CD14-positive monocyte (primary cell): ENCODE measurements around the gene GDPD4. TPM values are rescaled to one million over a fixed set of nuclear protein-coding genes. Genes with fewer than 3 reads are reported as not detected.

Experiments
- DNase-seq, 3 donors: peaks; one replicate each; pipeline ENCODE4 v3.0.0-alpha.2; 2011 to 2022
- H2AFZ ChIP-seq: 2 replicates; pipeline ENCODE4 v1.6.0; 2012; ENCODE audit warnings: mild to moderate bottlenecking, low read depth, low read length, inconsistent platforms; ENCODE audit not compliant: insufficient read depth, poor library complexity, severe bottlenecking
- H3K27ac ChIP-seq, 2 donors: 1 replicate in 1 of 2; 2 replicates in 1 of 2; pipeline ENCODE4 v1.5.1; 2012 to 2013; ENCODE audit warnings: low read length in 2 of 2, control low read depth in 1 of 2, inconsistent platforms in 1 of 2, low read depth in 1 of 2, mild to moderate bottlenecking in 1 of 2
- H3K27me3 ChIP-seq, 2 donors: one replicate each; pipeline versions ENCODE4 v1.6.0 to v1.6.1; 2011 to 2013; ENCODE audit warnings: low read length in 2 of 2; ENCODE audit not compliant: control insufficient read depth in 2 of 2, insufficient read depth in 2 of 2
- H3K36me3 ChIP-seq, 2 donors: replicated peaks in 1 of 2; 1 replicate in 1 of 2; 2 replicates in 1 of 2; pipeline versions ENCODE4 v1.5.1 to v1.6.1; 2012 to 2013; ENCODE audit warnings: low read length in 2 of 2, control low read depth in 1 of 2, inconsistent platforms in 1 of 2, mild to moderate bottlenecking in 1 of 2; ENCODE audit not compliant: insufficient read depth in 2 of 2, control insufficient read depth in 1 of 2
- H3K4me1 ChIP-seq, 2 donors: 1 replicate in 1 of 2; 2 replicates in 1 of 2; pipeline versions ENCODE4 v1.5.1 to v1.6.1; 2012 to 2013; ENCODE audit warnings: low read length in 2 of 2, control low read depth in 1 of 2, inconsistent platforms in 1 of 2, mild to moderate bottlenecking in 1 of 2, moderate library complexity in 1 of 2; ENCODE audit not compliant: insufficient read depth in 2 of 2, control insufficient read depth in 1 of 2
- H3K4me2 ChIP-seq: replicated peaks from 2 replicates; pipeline ENCODE3; 2012; ENCODE audit warnings: low read length, moderate library complexity, mild to moderate bottlenecking; ENCODE audit not compliant: poor library complexity, severe bottlenecking; ENCODE audit errors: extremely low read depth
- H3K4me3 ChIP-seq, 3 experiments: fragments of 200-600 bp in 1 of 3; sonication (generic) in 1 of 3; replicated peaks in 1 of 3; 1 replicate in 2 of 3; 2 replicates in 1 of 3; pipeline ENCODE4 v1.5.1; 2011 to 2013; ENCODE audit warnings: low read length in 3 of 3, mild to moderate bottlenecking in 3 of 3, control low read depth in 2 of 3, low read depth in 2 of 3, inconsistent platforms in 1 of 3, moderate library complexity in 1 of 3
- H3K79me2 ChIP-seq: 2 replicates; pipeline ENCODE4 v1.6.0; 2012; ENCODE audit warnings: mild to moderate bottlenecking, control low read depth, inconsistent platforms, low read length, moderate library complexity; ENCODE audit not compliant: insufficient read depth
- H3K9ac ChIP-seq: 2 replicates; pipeline ENCODE4 v1.6.0; 2017; ENCODE audit warnings: low read length, mild to moderate bottlenecking; ENCODE audit not compliant: insufficient read depth, poor library complexity, severe bottlenecking
- H3K9me3 ChIP-seq, 2 donors: replicated peaks in 1 of 2; 1 replicate in 1 of 2; 2 replicates in 1 of 2; pipeline versions ENCODE4 v1.5.1 to v1.6.1; 2012 to 2013; ENCODE audit warnings: low read length in 2 of 2, control low read depth in 1 of 2; ENCODE audit not compliant: control insufficient read depth in 1 of 2, insufficient read depth in 1 of 2
- H4K20me1 ChIP-seq: 2 replicates; pipeline ENCODE4 v1.6.0; 2012; ENCODE audit warnings: mild to moderate bottlenecking, low read length, control low read depth, moderate library complexity; ENCODE audit not compliant: insufficient read depth
- H3K27ac Mint-ChIP-seq, 7 donors: one replicate each; pipeline ENCODE4 v1.8.0; 2020; ENCODE audit warnings: mild to moderate bottlenecking in 7 of 7, mixed read lengths in 7 of 7, moderate library complexity in 6 of 7, inconsistent platforms in 2 of 7
- H3K27me3 Mint-ChIP-seq, 3 donors: one replicate each; pipeline ENCODE4 v1.8.0; 2021 to 2022; ENCODE audit warnings: low read depth in 3 of 3, mild to moderate bottlenecking in 3 of 3, mixed read lengths in 3 of 3, moderate library complexity in 3 of 3, inconsistent platforms in 1 of 3
- H3K36me3 Mint-ChIP-seq, 2 donors: one replicate each; pipeline ENCODE4 v1.8.0; 2020; ENCODE audit warnings: mixed read lengths in 2 of 2, inconsistent platforms in 1 of 2, mild to moderate bottlenecking in 1 of 2
- H3K4me1 Mint-ChIP-seq: one replicate; pipeline ENCODE4 v1.8.0; 2020; ENCODE audit warnings: mild to moderate bottlenecking, mixed read lengths
- H3K4me3 Mint-ChIP-seq, 2 donors: one replicate each; pipeline ENCODE4 v1.8.0; 2020; ENCODE audit warnings: mild to moderate bottlenecking in 2 of 2, mixed read lengths in 2 of 2, moderate library complexity in 1 of 2
- H3K9me3 Mint-ChIP-seq, 7 donors: one replicate each; pipeline ENCODE4 v1.8.0; 2020 to 2022; ENCODE audit warnings: mixed read lengths in 7 of 7, mild to moderate bottlenecking in 6 of 7, moderate library complexity in 6 of 7, inconsistent platforms in 2 of 7
- WGBS: methylation state at CpG from one replicate; pipeline ENCODE4 v1.1.5; 2013; ENCODE audit warnings: missing lambda C conversion rate; ENCODE audit not compliant: insufficient coverage; 5-methylcytosine and 5-hydroxymethylcytosine counted together
- intact Hi-C, 2 donors: fragments of 100-400 bp; cut with micrococcal nuclease; formaldehyde crosslinking; loops; one replicate each; pipeline versions ENCODE4 v1.15.0 to v1.15.1; 2023
- polyA plus RNA-seq, 3 donors: library from polyadenylated mRNA; depleted of rRNA in 1 of 3; unstranded in 2 of 3; stranded (reverse) in 1 of 3; fragments of 300-500 nt in 2 of 3; fragments of >200 nt in 1 of 3; fragmentation: Illumina TruSeq in 2 of 3; gene quantifications; 1 replicate in 2 of 3; 2 replicates in 1 of 3; pipeline ENCODE4 v1.2.3, GENCODE V29; 2012 to 2021
- TF ChIP-seq, protein P1 (sequence below): fragments of 200-600 bp; IDR thresholded peaks from one replicate; pipeline ENCODE4 v1.8.0; 2022; ENCODE audit warnings: antibody characterized with exemption, mild to moderate bottlenecking

The GDPD4 gene
- polyA plus RNA-seq, 3 donors: not detected

DNA sequence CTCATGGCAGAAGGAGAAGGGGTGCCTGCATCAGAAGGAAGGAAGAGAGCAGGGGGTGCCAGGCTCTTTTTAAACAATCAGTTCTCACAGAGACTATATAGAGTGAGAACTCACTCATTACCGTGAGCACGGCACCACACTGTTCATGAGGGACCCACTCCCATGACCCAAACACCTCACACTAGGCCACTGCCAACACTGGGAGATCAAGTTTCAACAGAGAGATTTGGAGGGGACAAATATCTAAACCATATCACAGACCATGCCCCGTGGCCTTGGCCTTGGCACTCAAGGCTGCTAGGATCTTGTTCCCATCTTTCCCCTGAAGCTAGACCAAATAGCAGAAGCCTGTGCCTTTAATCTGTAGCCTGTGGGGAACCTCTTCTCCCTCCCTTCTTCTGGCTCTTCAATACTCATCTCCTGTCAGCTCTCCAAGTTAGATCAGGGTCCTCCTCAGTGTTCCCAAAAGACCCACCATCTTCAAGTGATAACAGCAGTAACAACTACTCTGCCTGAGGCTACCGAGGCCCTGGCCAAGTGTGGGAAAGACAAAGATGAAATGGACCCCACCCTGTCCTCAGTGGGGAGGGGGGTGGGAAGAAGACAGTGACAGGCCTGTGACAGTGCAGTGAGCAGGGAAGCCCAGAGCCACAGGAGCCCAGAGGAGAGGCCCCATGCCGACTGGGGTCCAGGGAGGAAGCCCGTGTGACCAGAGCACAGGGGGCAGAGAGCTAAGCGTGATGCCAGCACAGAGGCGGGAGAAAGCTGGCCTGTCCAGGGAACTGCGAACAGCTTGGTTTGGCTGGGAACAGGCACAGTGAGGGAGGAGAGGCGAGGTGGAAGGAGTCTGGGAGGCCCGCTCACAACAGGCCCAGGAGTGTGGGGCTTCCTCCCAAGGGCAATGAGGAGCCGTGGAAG is 100.9 kb downstream of the GDPD4 start:
- peak overlapping the region in 2 of 7 donors; percentile 21 to 27 for H3K27ac Mint-ChIP-seq
- no peak for DNase-seq

DNA sequence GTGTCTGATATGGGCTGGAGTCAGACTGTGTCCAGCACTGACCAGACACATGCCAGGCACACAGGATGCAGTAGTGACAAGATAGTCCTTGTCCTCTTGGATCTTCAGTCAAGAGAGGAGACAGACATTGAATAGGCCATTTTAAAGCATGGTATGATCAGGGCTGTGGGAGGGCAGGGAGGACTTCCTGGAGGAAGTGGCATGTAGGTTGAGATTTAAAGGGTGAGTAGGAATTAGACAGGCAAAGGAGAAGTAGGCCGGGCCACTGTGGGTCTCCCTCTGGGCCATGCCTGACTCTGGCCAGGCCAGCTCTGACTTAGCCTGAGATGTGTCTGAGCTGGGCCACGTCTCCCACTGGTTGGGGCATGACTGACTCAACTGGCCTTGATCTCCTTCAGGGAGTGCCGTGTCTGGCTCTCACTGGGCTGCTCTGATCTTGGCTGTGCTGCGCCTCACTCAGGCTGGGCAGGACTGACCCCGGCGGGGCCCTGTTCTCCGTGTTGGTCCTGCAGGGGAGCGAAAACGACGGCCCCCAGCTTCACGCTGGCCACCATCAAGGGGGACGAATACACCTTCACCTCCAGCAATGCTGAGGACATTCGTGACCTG is 102.2 kb downstream of the GDPD4 start:
- Histone ChIP-seq H3K4me2 (no peak overlapping the region), H3K36me3 (peaks cover 7 to 13% of the 10 kb centered on the region in 2 donors), H3K4me1 (no peaks in the 10 kb centered on the region), H3K79me2 (no peaks in the 10 kb centered on the region), H2AFZ (no peak overlapping the region), H3K27ac (no peak overlapping the region), H3K9me3 (no peaks in the 10 kb centered on the region), H3K4me3 (no peak overlapping the region), H3K27me3 (no peaks in the 10 kb centered on the region), H4K20me1 (no peaks in the 10 kb centered on the region), H3K9ac (no peak overlapping the region)
- intact Hi-C loops: no loop called here
- TF ChIP-seq, protein P1, sequence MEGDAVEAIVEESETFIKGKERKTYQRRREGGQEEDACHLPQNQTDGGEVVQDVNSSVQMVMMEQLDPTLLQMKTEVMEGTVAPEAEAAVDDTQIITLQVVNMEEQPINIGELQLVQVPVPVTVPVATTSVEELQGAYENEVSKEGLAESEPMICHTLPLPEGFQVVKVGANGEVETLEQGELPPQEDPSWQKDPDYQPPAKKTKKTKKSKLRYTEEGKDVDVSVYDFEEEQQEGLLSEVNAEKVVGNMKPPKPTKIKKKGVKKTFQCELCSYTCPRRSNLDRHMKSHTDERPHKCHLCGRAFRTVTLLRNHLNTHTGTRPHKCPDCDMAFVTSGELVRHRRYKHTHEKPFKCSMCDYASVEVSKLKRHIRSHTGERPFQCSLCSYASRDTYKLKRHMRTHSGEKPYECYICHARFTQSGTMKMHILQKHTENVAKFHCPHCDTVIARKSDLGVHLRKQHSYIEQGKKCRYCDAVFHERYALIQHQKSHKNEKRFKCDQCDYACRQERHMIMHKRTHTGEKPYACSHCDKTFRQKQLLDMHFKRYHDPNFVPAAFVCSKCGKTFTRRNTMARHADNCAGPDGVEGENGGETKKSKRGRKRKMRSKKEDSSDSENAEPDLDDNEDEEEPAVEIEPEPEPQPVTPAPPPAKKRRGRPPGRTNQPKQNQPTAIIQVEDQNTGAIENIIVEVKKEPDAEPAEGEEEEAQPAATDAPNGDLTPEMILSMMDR: no peak
- Mint-ChIP-seq H3K27me3 (no peaks in the 10 kb centered on the region), H3K9me3 (peaks cover 0 to 2% (median 0%) of the 10 kb centered on the region in 7 donors), H3K36me3 (peaks cover 14 to 34% of the 10 kb centered on the region in 2 donors), H3K4me3 (no peak overlapping the region), H3K27ac (no peak overlapping the region), H3K4me1 (peaks cover 11% of the 10 kb centered on the region)
- 99% methylated on average over 10 of the region's 13 CpGs for WGBS
- DNase-seq: no peak

More for the DNA sequence above, 100.9 kb downstream of the GDPD4 start:
- WGBS: 70% methylated on average over 8 of the region's 12 CpGs
- Histone ChIP-seq H3K9me3 (no peaks in the 10 kb centered on the region), H4K20me1 (no peaks in the 10 kb centered on the region), H3K27me3 (no peaks in the 10 kb centered on the region), H3K4me2 (no peak overlapping the region), H3K27ac (no peak overlapping the region), H2AFZ (no peak overlapping the region), H3K79me2 (no peaks in the 10 kb centered on the region), H3K4me3 (no peak overlapping the region), H3K4me1 (no peaks in the 10 kb centered on the region), H3K9ac (no peak overlapping the region), H3K36me3 (peaks cover 7 to 9% of the 10 kb centered on the region in 2 donors)
- peaks cover 11% of the 10 kb centered on the region for H3K4me1 Mint-ChIP-seq
- peaks cover 0 to 1% (median 0%) of the 10 kb centered on the region in 3 donors for H3K27me3 Mint-ChIP-seq
- H3K36me3 Mint-ChIP-seq: peaks cover 12 to 37% of the 10 kb centered on the region in 2 donors
- intact Hi-C loops: no loop called here
- peaks cover 0 to 2% (median 0%) of the 10 kb centered on the region in 7 donors for H3K9me3 Mint-ChIP-seq
- TF ChIP-seq, protein P1: no peak
- no peak overlapping the region for H3K4me3 Mint-ChIP-seq
